Adrenal gland (tissue), 12 donors: ENCODE data around the gene PRICKLE2. TPM values are rescaled to one million over a fixed set of nuclear protein-coding genes. Genes with fewer than 3 reads are reported as not detected.

Source experiments
- DNase-seq, 7 donors: peaks; one replicate each; pipeline ENCODE4 v3.0.0-alpha.2; 2019 to 2020
- H3K27ac ChIP-seq, 5 donors: fragments of 200-600 bp; sonication (generic) in 4 of 5; 1 replicate in 3 of 5; 2 replicates in 2 of 5; pipeline versions ENCODE4 v1.5.1 to v1.8.0; 2016 to 2020; ENCODE audit warnings: mild to moderate bottlenecking in 1 of 5
- H3K27me3 ChIP-seq: fragments of 200-600 bp; 2 replicates; pipeline ENCODE4 v1.8.0; 2021
- H3K36me3 ChIP-seq, 2 donors: fragments of 200-600 bp; replicated peaks in 1 of 2; 1 replicate in 1 of 2; 2 replicates in 1 of 2; pipeline versions ENCODE4 v1.5.1 to v1.8.0; 2018 to 2022
- H3K4me1 ChIP-seq, 2 donors: fragments of 200-600 bp; replicated peaks in 1 of 2; 1 replicate in 1 of 2; 2 replicates in 1 of 2; pipeline versions ENCODE4 v1.5.1 to v1.8.0; 2018 to 2021
- H3K4me3 ChIP-seq, 4 donors: fragments of 200-600 bp; sonication (generic) in 3 of 4; one replicate each; pipeline ENCODE4 v1.5.1; 2016 to 2018
- H3K9me3 ChIP-seq, 3 donors: fragments of 200-600 bp; sonication (generic) in 1 of 3; replicated peaks in 1 of 3; 1 replicate in 2 of 3; 2 replicates in 1 of 3; pipeline versions ENCODE4 v1.5.1 to v1.8.0; 2016 to 2021
- CTCF ChIP-seq, 6 experiments: fragments of 450-650 bp in 4 of 6; fragments of 200-600 bp in 2 of 6; sonication (generic) in 1 of 6; IDR thresholded peaks; 1 replicate in 5 of 6; 2 replicates in 1 of 6; pipeline versions ENCODE4 v1.5.1 to v1.8.0; 2016 to 2021; ENCODE audit warnings: antibody characterized with exemption in 6 of 6, mild to moderate bottlenecking in 2 of 6, moderate library complexity in 1 of 6
- POLR2A ChIP-seq, 2 donors: fragments of 450-650 bp; IDR thresholded peaks; one replicate each; pipeline ENCODE4 v1.6.1; 2017; ENCODE audit warnings: antibody characterized with exemption in 2 of 2, mild to moderate bottlenecking in 2 of 2, moderate library complexity in 1 of 2
- WGBS, 4 donors: extraction: QIAGEN DNeasy Blood & Tissue Kit in 2 of 4; methylation state at CpG; one replicate each; pipeline versions ENCODE4 v1.1.5 to v1.1.7; 2013 to 2017; 5-methylcytosine and 5-hydroxymethylcytosine counted together
- intact Hi-C, 2 donors: fragments of 100-400 bp; cut with DNase I; formaldehyde crosslinking; loops; one replicate each; pipeline versions ENCODE4 v1.14.1 to v1.15.0; 2022 to 2023
- polyA plus RNA-seq, 3 donors: library from polyadenylated mRNA; stranded (reverse); fragments of 200-250 nt in 2 of 3; fragments of 350-450 nt in 1 of 3; fragmentation: Illumina TruSeq in 1 of 3; extraction: RNeasy Lipid Tissue Mini Kit (QIAGEN cat#74804) in 1 of 3; gene quantifications; one replicate each; pipeline ENCODE4 v1.2.3, GENCODE V29; 2013 to 2014
- total RNA-seq, 9 donors: library from RNA; depleted of rRNA in 4 of 9; stranded (reverse); fragments of >200 nt in 4 of 9; fragments of 120-200 nt in 1 of 9; fragmentation: NEBNext Ultra II Directional in 1 of 9; extraction: Animal tissue kit (Norgen Biotek cat#: 25700) in 1 of 9; gene quantifications; one replicate each; pipeline versions ENCODE4 v1.1.0 to v1.2.4, GENCODE V29; 2013 to 2023
- donor health status: healthy with polysubstance abuse.
- donor health status: Bipolar disorder and iron deficiency.
- donor health status: DM: yes; HTN: yes; CAD: no.
- donor health status: DM: no; HTN: no; CAD: no.
- donor health status: DM: no; HTN: no; CAD: no.
- donor health status: DM: yes; HTN: yes; CAD: no.

PRICKLE2 gene
- total and polyA plus RNA-seq, 12 donors = 1.3 to 15.7 (median 8.1) TPM

GRCh38 chr3:64088408-64089205 is 136.7 kb downstream of the PRICKLE2 start:
- Histone ChIP-seq H3K4me3 (no peak overlapping the region), H3K36me3 (no peaks in the 10 kb centered on the region), H3K27ac (no peak overlapping the region), H3K27me3 (no peaks in the 10 kb centered on the region), H3K9me3 (no peaks in the 10 kb centered on the region), H3K4me1 (peaks cover 0 to 6% of the 10 kb centered on the region in 2 donors)
- no peak for TF ChIP-seq CTCF (IDR thresholded peaks at IDR 0.05)
- no peak for TF ChIP-seq POLR2A (IDR thresholded peaks at IDR 0.05)
- intact Hi-C loops = no loop called here
- 39 to 52% (median 46%) methylated on average over 1 of the region's 1 CpG for WGBS, 4 donors
- no peak for DNase-seq

GRCh38 chr3:64086479-64087252 is 138.6 kb downstream of the PRICKLE2 start:
- Histone ChIP-seq H3K4me3 (no peak overlapping the region), H3K27ac (no peak overlapping the region), H3K4me1 (peaks cover 0 to 13% of the 10 kb centered on the region in 2 donors), H3K27me3 (no peaks in the 10 kb centered on the region), H3K9me3 (no peaks in the 10 kb centered on the region), H3K36me3 (no peaks in the 10 kb centered on the region)
- no peak for DNase-seq
- WGBS, 4 donors = 83 to 90% (median 87%) methylated on average over 5 of the region's 5 CpGs
- intact Hi-C loops = no loop called here
- TF ChIP-seq POLR2A (IDR thresholded peaks at IDR 0.05) = no peak
- TF ChIP-seq CTCF (IDR thresholded peaks at IDR 0.05) = no peak

DNA sequence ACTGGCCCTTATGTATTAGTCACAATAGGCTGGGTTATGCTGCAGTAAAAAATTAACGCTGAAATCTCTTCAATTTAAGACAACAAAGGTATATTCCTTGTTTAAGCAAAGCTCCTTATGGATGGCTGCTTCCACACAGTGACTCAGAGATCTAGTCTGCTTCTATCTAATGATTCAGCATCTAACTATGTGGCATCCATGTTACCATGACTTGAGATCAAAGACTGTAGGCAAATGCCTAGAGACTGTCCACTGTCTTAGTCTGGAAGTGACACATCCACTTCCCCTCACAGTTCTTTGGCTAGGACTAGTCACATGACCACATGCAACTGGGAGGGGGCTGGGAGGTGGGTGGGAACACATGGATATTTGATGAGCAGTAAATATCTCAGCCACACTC is 140.6 kb downstream of the PRICKLE2 start:
- no peak overlapping the region for H3K4me3 ChIP-seq
- H3K4me1 ChIP-seq = peaks cover 0 to 13% of the 10 kb centered on the region in 2 donors
- no peaks in the 10 kb centered on the region for H3K36me3 ChIP-seq
- no peak for DNase-seq
- no peak for TF ChIP-seq CTCF (IDR thresholded peaks at IDR 0.05)
- TF ChIP-seq POLR2A (IDR thresholded peaks at IDR 0.05) = no peak
- no peak overlapping the region for H3K27ac ChIP-seq
- H3K9me3 ChIP-seq = no peaks in the 10 kb centered on the region
- WGBS, 4 donors = 33 to 94% (median 88%) methylated on average over 1 of the region's 1 CpG
- no peaks in the 10 kb centered on the region for H3K27me3 ChIP-seq
- intact Hi-C loops = no loop called here

DNA sequence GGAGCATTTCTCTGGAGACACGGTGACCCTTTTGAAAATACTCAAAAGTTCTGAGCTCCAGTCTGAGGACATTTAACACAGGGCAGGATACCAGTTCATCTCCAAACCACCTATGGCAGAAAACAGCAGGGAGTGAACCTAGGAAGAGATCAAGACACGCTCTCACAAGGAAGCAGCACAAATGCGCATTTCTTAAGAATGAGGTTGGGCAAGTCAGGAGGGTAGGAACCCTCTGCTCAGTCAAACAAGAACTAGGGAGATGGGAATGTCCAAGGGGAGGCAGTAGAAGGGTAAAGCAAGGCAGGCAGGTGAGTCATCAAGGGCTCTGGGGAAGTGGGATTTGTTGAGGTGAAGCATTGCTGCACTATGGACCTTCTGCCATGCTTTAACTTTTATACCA is 141.7 kb downstream of the PRICKLE2 start:
- H3K27me3 ChIP-seq = no peaks in the 10 kb centered on the region
- intact Hi-C loops = no loop called here
- no peaks in the 10 kb centered on the region for H3K36me3 ChIP-seq
- no peaks in the 10 kb centered on the region for H3K9me3 ChIP-seq
- H3K27ac ChIP-seq = peak overlapping the region in 1 of 5 donors; percentile 48
- H3K4me1 ChIP-seq = peaks cover 0 to 13% of the 10 kb centered on the region in 2 donors
- no peak overlapping the region for H3K4me3 ChIP-seq
- no peak for DNase-seq
- TF ChIP-seq POLR2A (IDR thresholded peaks at IDR 0.05) (no peak), CTCF (IDR thresholded peaks at IDR 0.05) (no peak)
- WGBS, 4 donors = 51 to 72% (median 53%) methylated on average over 3 of the region's 3 CpGs
